ENCODE data around the gene PRR7.

The PRR7 gene

GRCh38 chr5:177501874-177502678 is 55.5 kb downstream of the PRR7 start:
- DNase-seq, result no peak

GRCh38 chr5:177502886-177503285 is 56.3 kb downstream of the PRR7 start:
- no peak for DNase-seq

- no peak for DNase-seq
These were observed 56.9 kb downstream of the PRR7 start for GRCh38 chr5:177503351-177504085.

- no peak for DNase-seq
These were observed 57.8 kb downstream of the PRR7 start for GRCh38 chr5:177504086-177505056.

- no peak for DNase-seq
These were observed 58.5 kb downstream of the PRR7 start for GRCh38 chr5:177505075-177505474.
